Endothelial cell of umbilical vein (primary cell): ENCODE data around the gene DSCAML1.

Source experiments
- EZH2 ChIP-seq: IDR thresholded peaks from 2 replicates; pipeline ENCODE4 v1.6.1; 2012; ENCODE audit warnings: borderline replicate concordance, low read depth, mild to moderate bottlenecking, moderate library complexity, low read length, inconsistent platforms; ENCODE audit not compliant: severe bottlenecking
- POLR2A ChIP-seq: IDR thresholded peaks from 2 replicates; pipeline ENCODE4 v1.6.1; 2012; ENCODE audit warnings: low read depth, mild to moderate bottlenecking, control low read depth, low read length
- POLR2AphosphoS5 ChIP-seq: IDR thresholded peaks from 2 replicates; pipeline ENCODE4 v1.6.1; 2012; ENCODE audit warnings: low read depth, mild to moderate bottlenecking, control low read depth, low read length, moderate library complexity; ENCODE audit not compliant: insufficient read depth
- TF ChIP-seq, protein P1 (sequence below), 2 donors: IDR thresholded peaks; 1 replicate in 1 of 2; 2 replicates in 1 of 2; pipeline ENCODE4 v1.5.1; 2011; ENCODE audit warnings: low read length in 2 of 2, mild to moderate bottlenecking in 2 of 2, moderate library complexity in 2 of 2, control low read depth in 1 of 2, inconsistent platforms in 1 of 2, low read depth in 1 of 2; ENCODE audit not compliant: insufficient read depth in 1 of 2; ENCODE audit errors: extremely low read depth in 1 of 2

DNA sequence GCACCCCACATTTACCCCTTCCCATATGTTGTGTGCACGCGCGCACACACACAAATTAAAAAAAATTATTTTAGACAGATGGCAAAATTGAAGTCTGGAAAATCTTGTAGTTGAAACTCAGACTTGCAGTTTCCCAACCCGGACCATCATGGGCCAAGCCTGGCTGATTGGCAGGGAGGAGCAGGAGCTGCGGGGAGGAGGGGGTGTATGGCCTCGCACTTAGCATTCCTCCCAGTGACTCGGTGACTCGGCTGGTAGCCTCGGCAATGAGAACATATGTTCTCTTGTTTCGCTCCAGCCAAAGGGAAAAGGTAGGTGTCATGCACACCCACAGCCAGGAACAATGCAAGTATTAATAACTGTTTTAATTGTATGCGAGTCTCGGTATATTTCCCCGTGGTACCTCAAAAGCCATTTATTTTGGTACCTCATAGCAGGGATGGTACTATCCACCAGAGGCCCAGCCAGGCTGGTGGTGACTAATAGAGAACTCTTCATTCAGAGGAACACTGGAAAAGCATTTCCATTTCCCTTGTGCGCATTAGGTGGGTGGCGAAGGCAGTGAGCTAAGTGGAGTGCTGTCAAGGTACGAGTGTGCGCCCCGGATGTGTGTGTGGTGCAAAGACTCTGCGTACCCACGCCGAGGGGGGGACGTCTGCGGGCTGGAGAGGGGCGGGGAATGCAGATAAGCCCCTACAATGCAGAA, 92.5 kb downstream of the DSCAML1 start:
- TF ChIP-seq, protein P1, sequence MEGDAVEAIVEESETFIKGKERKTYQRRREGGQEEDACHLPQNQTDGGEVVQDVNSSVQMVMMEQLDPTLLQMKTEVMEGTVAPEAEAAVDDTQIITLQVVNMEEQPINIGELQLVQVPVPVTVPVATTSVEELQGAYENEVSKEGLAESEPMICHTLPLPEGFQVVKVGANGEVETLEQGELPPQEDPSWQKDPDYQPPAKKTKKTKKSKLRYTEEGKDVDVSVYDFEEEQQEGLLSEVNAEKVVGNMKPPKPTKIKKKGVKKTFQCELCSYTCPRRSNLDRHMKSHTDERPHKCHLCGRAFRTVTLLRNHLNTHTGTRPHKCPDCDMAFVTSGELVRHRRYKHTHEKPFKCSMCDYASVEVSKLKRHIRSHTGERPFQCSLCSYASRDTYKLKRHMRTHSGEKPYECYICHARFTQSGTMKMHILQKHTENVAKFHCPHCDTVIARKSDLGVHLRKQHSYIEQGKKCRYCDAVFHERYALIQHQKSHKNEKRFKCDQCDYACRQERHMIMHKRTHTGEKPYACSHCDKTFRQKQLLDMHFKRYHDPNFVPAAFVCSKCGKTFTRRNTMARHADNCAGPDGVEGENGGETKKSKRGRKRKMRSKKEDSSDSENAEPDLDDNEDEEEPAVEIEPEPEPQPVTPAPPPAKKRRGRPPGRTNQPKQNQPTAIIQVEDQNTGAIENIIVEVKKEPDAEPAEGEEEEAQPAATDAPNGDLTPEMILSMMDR (IDR thresholded peaks at IDR 0.05; ENCODE audit: extremely low read depth in 1 of 2, insufficient read depth in 1 of 2, low read depth in 1 of 2, low read length in 2 of 2), result no peak
- TF ChIP-seq POLR2A (no peak), EZH2 (no peak), POLR2AphosphoS5 (no peak)
